ENCODE measurements around the gene DIP2B. TPM values are rescaled to one million over a fixed set of nuclear protein-coding genes. Genes with fewer than 3 reads are reported as not detected.

DIP2B gene
- total RNA-seq, 4 donors from 2014 or later, result 19.8 to 25.9 (median 23.8) TPM

- peaks cover 0 to 37% (median 6%) of the 10 kb centered on the region in 3 donors for H3K4me1 ChIP-seq
Measured at GRCh38 chr12:50606675-50607375, 102.0 kb downstream of the DIP2B start.

GRCh38 chr12:50609292-50609874 lies 104.6 kb downstream of the DIP2B start:
- Histone ChIP-seq H3K36me3 (no peaks in the 10 kb centered on the region), H3K27ac (no peak overlapping the region), H3K9me3 (no peaks in the 10 kb centered on the region), H3K27me3 (no peaks in the 10 kb centered on the region), H3K4me1 (peaks cover 5 to 35% (median 5%) of the 10 kb centered on the region in 3 donors), H3K4me3 (no peak overlapping the region)
- no peak for ATAC-seq
- no peak for TF ChIP-seq POLR2A (IDR thresholded peaks at IDR 0.05)
- TF ChIP-seq EP300 (IDR thresholded peaks at IDR 0.05), result no peak
- TF ChIP-seq POLR2AphosphoS5 (IDR thresholded peaks at IDR 0.05), result no peak
- WGBS, 2 donors (ENCODE audit: low coverage in 1 of 2), result 84 to 96% methylated on average over 2 to 3 of the region's 3 CpGs

More at GRCh38 chr12:50606675-50607375, 102.0 kb downstream of the DIP2B start:
- H3K4me3 ChIP-seq, result no peak overlapping the region
- H3K27ac ChIP-seq, result no peak overlapping the region
- no peaks in the 10 kb centered on the region for H3K36me3 ChIP-seq
- WGBS, 2 donors (ENCODE audit: low coverage in 1 of 2), result 67 to 97% methylated on average over 4 to 5 of the region's 5 CpGs
- H3K27me3 ChIP-seq, result no peaks in the 10 kb centered on the region
- TF ChIP-seq EP300 (IDR thresholded peaks at IDR 0.05), result no peak
- TF ChIP-seq, protein P1, sequence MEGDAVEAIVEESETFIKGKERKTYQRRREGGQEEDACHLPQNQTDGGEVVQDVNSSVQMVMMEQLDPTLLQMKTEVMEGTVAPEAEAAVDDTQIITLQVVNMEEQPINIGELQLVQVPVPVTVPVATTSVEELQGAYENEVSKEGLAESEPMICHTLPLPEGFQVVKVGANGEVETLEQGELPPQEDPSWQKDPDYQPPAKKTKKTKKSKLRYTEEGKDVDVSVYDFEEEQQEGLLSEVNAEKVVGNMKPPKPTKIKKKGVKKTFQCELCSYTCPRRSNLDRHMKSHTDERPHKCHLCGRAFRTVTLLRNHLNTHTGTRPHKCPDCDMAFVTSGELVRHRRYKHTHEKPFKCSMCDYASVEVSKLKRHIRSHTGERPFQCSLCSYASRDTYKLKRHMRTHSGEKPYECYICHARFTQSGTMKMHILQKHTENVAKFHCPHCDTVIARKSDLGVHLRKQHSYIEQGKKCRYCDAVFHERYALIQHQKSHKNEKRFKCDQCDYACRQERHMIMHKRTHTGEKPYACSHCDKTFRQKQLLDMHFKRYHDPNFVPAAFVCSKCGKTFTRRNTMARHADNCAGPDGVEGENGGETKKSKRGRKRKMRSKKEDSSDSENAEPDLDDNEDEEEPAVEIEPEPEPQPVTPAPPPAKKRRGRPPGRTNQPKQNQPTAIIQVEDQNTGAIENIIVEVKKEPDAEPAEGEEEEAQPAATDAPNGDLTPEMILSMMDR (IDR thresholded peaks at IDR 0.05), result no peak
- no peak for TF ChIP-seq POLR2AphosphoS5 (IDR thresholded peaks at IDR 0.05)
- no peak for TF ChIP-seq POLR2A (IDR thresholded peaks at IDR 0.05)
- H3K9me3 ChIP-seq, result no peaks in the 10 kb centered on the region
- no peak for ATAC-seq

- ATAC-seq, result no peak
- Histone ChIP-seq H3K9me3 (no peaks in the 10 kb centered on the region), H3K4me3 (no peak overlapping the region), H3K27me3 (no peaks in the 10 kb centered on the region), H3K27ac (no peak overlapping the region), H3K4me1 (peaks cover 5 to 33% (median 5%) of the 10 kb centered on the region in 3 donors), H3K36me3 (no peaks in the 10 kb centered on the region)
- TF ChIP-seq, protein P1 (IDR thresholded peaks at IDR 0.05), result no peak
- TF ChIP-seq EP300 (IDR thresholded peaks at IDR 0.05) (no peak), POLR2AphosphoS5 (IDR thresholded peaks at IDR 0.05) (no peak), POLR2A (IDR thresholded peaks at IDR 0.05) (no peak)
- 83% methylated on average over 1 of the region's 1 CpG; no CpG with 5 or more reads in 1 of the 2 donors for whole genome bisulfite sequencing, 2 donors (ENCODE audit: low coverage in 1 of 2)
Measured at GRCh38 chr12:50610171-50610570, 105.4 kb downstream of the DIP2B start.

DNA sequence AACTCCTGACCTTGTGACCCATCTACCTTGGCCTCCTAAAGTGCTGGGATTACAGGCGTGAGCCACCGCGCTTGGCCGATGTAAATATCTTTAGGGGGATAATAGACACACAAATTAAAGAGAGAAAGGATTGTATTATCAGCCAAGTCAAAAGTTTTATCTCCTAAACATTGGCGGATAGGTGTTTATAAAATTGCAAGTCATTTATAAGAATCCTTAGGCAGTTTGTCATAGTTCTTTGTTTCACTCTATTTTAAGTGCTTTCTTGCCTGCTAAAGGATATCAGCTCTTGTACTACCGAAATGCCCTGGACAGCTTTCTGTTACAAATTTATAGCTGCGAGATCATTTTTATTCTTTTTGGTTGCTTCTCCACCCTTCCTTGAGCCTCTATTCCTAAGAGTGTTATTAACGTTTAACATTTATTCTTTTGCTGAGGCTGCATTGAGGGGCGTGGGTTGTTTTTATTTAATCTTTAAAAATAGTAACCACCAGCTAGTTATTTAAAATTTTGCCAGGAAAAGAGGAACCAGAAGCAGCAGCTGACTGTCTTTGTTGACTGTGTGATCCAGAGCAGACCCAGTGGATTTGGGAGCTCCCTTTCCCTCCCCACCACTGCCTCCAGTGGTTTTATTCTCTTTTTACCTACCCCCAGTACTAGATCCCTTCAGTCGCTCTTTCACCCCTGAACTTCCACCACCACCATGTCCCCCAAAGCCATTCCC lies 106.4 kb downstream of the DIP2B start:
- no peaks in the 10 kb centered on the region for H3K9me3 ChIP-seq
- H3K4me1 ChIP-seq, result peaks cover 5 to 42% (median 5%) of the 10 kb centered on the region in 3 donors
- TF ChIP-seq EP300 (IDR thresholded peaks at IDR 0.05) (no peak), POLR2AphosphoS5 (IDR thresholded peaks at IDR 0.05) (no peak), POLR2A (IDR thresholded peaks at IDR 0.05) (no peak)
- TF ChIP-seq, protein P1 (IDR thresholded peaks at IDR 0.05), result no peak
- WGBS, 2 donors (ENCODE audit: low coverage in 1 of 2), result 51 to 61% methylated on average over 9 to 10 of the region's 10 CpGs
- peak overlapping the region in 1 of 4 donors; percentile 2 for H3K27ac ChIP-seq
- no peak for ATAC-seq
- no peaks in the 10 kb centered on the region for H3K27me3 ChIP-seq
- H3K4me3 ChIP-seq, result no peak overlapping the region
- H3K36me3 ChIP-seq, result no peaks in the 10 kb centered on the region

DNA sequence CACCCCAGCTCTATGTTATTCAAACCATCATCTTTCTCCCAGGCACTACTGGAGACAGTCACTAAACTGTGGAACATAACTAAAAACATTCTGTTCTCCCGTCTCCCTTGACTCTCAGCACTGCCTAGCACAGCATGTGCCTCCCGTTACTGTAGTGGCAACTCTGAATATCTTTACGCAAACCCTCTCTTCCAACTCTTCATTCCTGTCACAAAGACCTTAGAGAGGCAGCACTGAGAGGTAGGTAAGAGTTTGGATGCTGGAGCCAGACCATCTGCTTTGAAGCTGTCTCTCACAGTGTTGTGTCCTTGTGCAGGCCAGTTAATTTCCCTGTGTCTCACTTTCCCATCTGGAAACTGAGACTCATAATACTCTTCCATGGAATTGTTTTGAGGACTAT lies 108.1 kb downstream of the DIP2B start:
- no peaks in the 10 kb centered on the region for H3K27me3 ChIP-seq
- H3K4me3 ChIP-seq, result no peak overlapping the region
- no peaks in the 10 kb centered on the region for H3K36me3 ChIP-seq
- H3K4me1 ChIP-seq, result peaks cover 5 to 48% (median 5%) of the 10 kb centered on the region in 3 donors
- no peaks in the 10 kb centered on the region for H3K9me3 ChIP-seq
- ATAC-seq, result no peak
- WGBS, 2 donors (ENCODE audit: low coverage in 1 of 2), result 92% methylated on average over 3 of the region's 3 CpGs
- TF ChIP-seq POLR2A (IDR thresholded peaks at IDR 0.05), result no peak
- TF ChIP-seq EP300 (IDR thresholded peaks at IDR 0.05), result no peak
- TF ChIP-seq, protein P1 (IDR thresholded peaks at IDR 0.05), result no peak
- TF ChIP-seq POLR2AphosphoS5 (IDR thresholded peaks at IDR 0.05), result no peak
- no peak overlapping the region for H3K27ac ChIP-seq
